ENCODE measurements around the gene ZSWIM4.

Gene ZSWIM4

GRCh38 chr19:13813147-13813546 lies 17.9 kb downstream of the ZSWIM4 start:
- no peak for DNase-seq

- no peak for DNase-seq
Observed at GRCh38 chr19:13814550-13814949, 19.3 kb downstream of the ZSWIM4 start.

- DNase-seq: no peak
Observed at GRCh38 chr19:13817018-13817614, 21.9 kb downstream of the ZSWIM4 start.

GRCh38 chr19:13817615-13818371 lies 22.6 kb downstream of the ZSWIM4 start:
- DNase-seq: no peak

GRCh38 chr19:13819238-13819637 lies 24.0 kb downstream of the ZSWIM4 start:
- no peak for DNase-seq

- no peak for DNase-seq
Observed at GRCh38 chr19:13821292-13821691, 26.0 kb downstream of the ZSWIM4 start.

GRCh38 chr19:13823256-13823655 lies 28.0 kb downstream of the ZSWIM4 start:
- DNase-seq: no peak

- no peak for DNase-seq
Observed at GRCh38 chr19:13823901-13824300, 28.7 kb downstream of the ZSWIM4 start.

- DNase-seq: no peak
Observed at GRCh38 chr19:13824703-13825102, 29.5 kb downstream of the ZSWIM4 start.

GRCh38 chr19:13825489-13826441 lies 30.5 kb downstream of the ZSWIM4 start:
- no peak for DNase-seq

- no peak for DNase-seq
Observed at GRCh38 chr19:13826652-13827235, 31.5 kb downstream of the ZSWIM4 start.

GRCh38 chr19:13827656-13828055 lies 32.4 kb downstream of the ZSWIM4 start:
- DNase-seq: no peak

- DNase-seq: no peak
Observed at GRCh38 chr19:13830114-13830740, 35.0 kb downstream of the ZSWIM4 start.

- no peak for DNase-seq
Observed at GRCh38 chr19:13830741-13831536, 35.7 kb downstream of the ZSWIM4 start.

GRCh38 chr19:13831537-13832467 lies 36.6 kb downstream of the ZSWIM4 start:
- DNase-seq: no peak

GRCh38 chr19:13833330-13834243 lies 38.3 kb downstream of the ZSWIM4 start:
- no peak for DNase-seq

- no peak for DNase-seq
Observed at GRCh38 chr19:13834244-13835069, 39.2 kb downstream of the ZSWIM4 start.

Data from KG1 (cell line).